Parathyroid adenoma (tissue), 2 donors: Measurements from ENCODE around the gene STAB2.

Source experiments
- H2AFZ ChIP-seq: fragments of 300-600 bp; sonication (generic); one replicate; pipeline ENCODE4 v1.7.0; 2017; ENCODE audit warnings: antibody characterized with exemption, mild to moderate bottlenecking
- H3K27ac ChIP-seq: fragments of 300-600 bp; sonication (generic); one replicate; pipeline ENCODE4 v1.7.0; 2017
- H3K27me3 ChIP-seq: fragments of 300-600 bp; sonication (generic); one replicate; pipeline ENCODE4 v1.7.0; 2017; ENCODE audit warnings: low read length; ENCODE audit not compliant: control insufficient read depth, insufficient read depth
- H3K36me3 ChIP-seq: fragments of 300-600 bp; sonication (generic); one replicate; pipeline ENCODE4 v1.7.0; 2017; ENCODE audit warnings: low read length; ENCODE audit not compliant: control insufficient read depth, insufficient read depth
- H3K4me1 ChIP-seq: fragments of 300-600 bp; sonication (generic); one replicate; pipeline ENCODE4 v1.7.0; 2017; ENCODE audit warnings: control low read depth
- H3K4me2 ChIP-seq: fragments of 300-600 bp; sonication (generic); one replicate; pipeline ENCODE4 v1.7.0; 2017; ENCODE audit warnings: low read length
- H3K4me3 ChIP-seq: fragments of 300-600 bp; sonication (generic); one replicate; pipeline ENCODE4 v1.7.0; 2017; ENCODE audit warnings: low read depth, low read length
- H3K79me2 ChIP-seq: fragments of 300-600 bp; sonication (generic); one replicate; pipeline ENCODE4 v1.7.0; 2017; ENCODE audit warnings: control low read depth
- H3K9ac ChIP-seq: fragments of 300-600 bp; sonication (generic); one replicate; pipeline ENCODE4 v1.7.0; 2017; ENCODE audit warnings: mild to moderate bottlenecking
- H3K9me3 ChIP-seq: fragments of 300-600 bp; sonication (generic); one replicate; pipeline ENCODE4 v1.7.0; 2017; ENCODE audit warnings: low read length; ENCODE audit not compliant: control insufficient read depth
- TF ChIP-seq, protein P1 (sequence below): fragments of 300-600 bp; sonication (generic); IDR thresholded peaks from one replicate; pipeline ENCODE4 v1.7.0; 2017; ENCODE audit warnings: antibody characterized with exemption, mild to moderate bottlenecking
- donor health status: primary hyperparathyroidism.

Gene STAB2

DNA sequence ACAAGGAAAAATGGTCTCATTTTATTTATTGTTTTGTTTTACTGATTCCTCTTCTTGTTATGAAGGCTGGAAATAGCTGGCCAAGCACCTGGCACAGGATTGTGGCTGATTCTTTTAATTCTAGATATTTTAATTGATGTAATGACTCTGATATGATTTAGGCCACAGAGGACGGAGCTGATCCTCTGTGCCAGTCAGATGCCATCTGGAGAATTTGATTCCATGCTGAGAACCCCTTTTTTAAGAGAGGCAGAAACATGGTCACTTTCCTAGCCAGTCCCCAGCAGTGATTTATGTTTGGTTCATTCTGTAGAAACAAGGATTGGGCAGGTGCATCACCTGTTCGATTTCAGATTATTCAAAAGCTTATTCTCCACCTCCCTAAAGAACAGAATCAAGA lies 77.6 kb downstream of the STAB2 start:
- Histone ChIP-seq H3K4me3 (no peak overlapping the region), H3K4me2 (no peak overlapping the region)

DNA sequence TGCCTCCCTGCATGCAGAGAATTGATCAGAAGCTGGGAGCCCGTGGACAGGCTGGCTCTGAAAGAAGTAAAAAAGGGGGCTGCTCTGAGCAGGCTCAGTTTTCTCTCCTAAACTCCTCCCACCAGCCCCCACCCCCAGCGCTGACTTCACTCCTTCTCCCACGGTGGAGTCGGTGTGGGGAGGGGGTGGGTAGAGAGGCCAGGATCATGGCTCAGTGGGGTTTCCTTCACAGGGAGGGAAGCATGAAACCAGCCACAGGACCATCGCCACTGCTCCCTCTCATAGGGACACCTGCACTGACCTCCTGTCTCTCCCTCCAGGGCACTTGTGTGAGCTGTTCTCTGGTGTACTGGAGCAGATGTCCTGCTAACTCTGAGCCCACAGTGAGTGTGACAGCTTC lies 78.9 kb downstream of the STAB2 start:
- H3K4me1 ChIP-seq, result no peaks in the 10 kb centered on the region
- H3K36me3 ChIP-seq, result no peaks in the 10 kb centered on the region
- no peak overlapping the region for H3K4me3 ChIP-seq
- H3K27ac ChIP-seq, result no peak overlapping the region
- H3K9ac ChIP-seq, result no peak overlapping the region
- TF ChIP-seq, protein P1, sequence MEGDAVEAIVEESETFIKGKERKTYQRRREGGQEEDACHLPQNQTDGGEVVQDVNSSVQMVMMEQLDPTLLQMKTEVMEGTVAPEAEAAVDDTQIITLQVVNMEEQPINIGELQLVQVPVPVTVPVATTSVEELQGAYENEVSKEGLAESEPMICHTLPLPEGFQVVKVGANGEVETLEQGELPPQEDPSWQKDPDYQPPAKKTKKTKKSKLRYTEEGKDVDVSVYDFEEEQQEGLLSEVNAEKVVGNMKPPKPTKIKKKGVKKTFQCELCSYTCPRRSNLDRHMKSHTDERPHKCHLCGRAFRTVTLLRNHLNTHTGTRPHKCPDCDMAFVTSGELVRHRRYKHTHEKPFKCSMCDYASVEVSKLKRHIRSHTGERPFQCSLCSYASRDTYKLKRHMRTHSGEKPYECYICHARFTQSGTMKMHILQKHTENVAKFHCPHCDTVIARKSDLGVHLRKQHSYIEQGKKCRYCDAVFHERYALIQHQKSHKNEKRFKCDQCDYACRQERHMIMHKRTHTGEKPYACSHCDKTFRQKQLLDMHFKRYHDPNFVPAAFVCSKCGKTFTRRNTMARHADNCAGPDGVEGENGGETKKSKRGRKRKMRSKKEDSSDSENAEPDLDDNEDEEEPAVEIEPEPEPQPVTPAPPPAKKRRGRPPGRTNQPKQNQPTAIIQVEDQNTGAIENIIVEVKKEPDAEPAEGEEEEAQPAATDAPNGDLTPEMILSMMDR, result no peak
- no peaks in the 10 kb centered on the region for H3K79me2 ChIP-seq
- H3K9me3 ChIP-seq, result no peaks in the 10 kb centered on the region
- no peak overlapping the region for H3K4me2 ChIP-seq
- no peak overlapping the region for H2AFZ ChIP-seq
- no peaks in the 10 kb centered on the region for H3K27me3 ChIP-seq

More for the DNA sequence above, 77.6 kb downstream of the STAB2 start:
- H3K27ac ChIP-seq, result no peak overlapping the region
- no peaks in the 10 kb centered on the region for H3K4me1 ChIP-seq
- no peak overlapping the region for H3K9ac ChIP-seq
- TF ChIP-seq, protein P1, result no peak
- H3K36me3 ChIP-seq, result no peaks in the 10 kb centered on the region
- no peaks in the 10 kb centered on the region for H3K9me3 ChIP-seq
- no peaks in the 10 kb centered on the region for H3K79me2 ChIP-seq
- H3K27me3 ChIP-seq, result no peaks in the 10 kb centered on the region
- no peak overlapping the region for H2AFZ ChIP-seq

DNA sequence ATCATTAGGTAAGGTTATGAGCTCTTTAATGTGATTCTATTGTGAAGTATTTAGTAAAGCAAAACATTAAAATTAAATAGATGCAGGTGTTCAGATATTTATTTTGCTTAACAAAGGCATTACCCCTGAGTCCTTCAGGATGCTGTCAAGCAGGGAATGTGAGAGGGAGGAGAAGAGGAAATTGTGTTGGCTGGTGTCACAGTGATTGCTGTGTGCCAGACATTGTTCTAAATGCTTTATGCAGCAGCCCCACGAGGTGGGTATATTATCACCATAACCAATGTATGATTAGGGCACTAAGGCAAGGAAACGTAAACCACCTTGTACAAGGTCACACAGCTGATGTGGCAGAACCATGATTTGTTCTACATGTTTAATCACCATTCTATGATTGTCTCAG lies 80.1 kb downstream of the STAB2 start:
- Histone ChIP-seq H3K4me1 (no peaks in the 10 kb centered on the region), H3K27ac (no peak overlapping the region), H3K4me3 (no peak overlapping the region), H2AFZ (no peak overlapping the region), H3K9me3 (no peaks in the 10 kb centered on the region), H3K27me3 (no peaks in the 10 kb centered on the region), H3K79me2 (no peaks in the 10 kb centered on the region), H3K9ac (no peak overlapping the region), H3K4me2 (no peak overlapping the region), H3K36me3 (no peaks in the 10 kb centered on the region)
- TF ChIP-seq, protein P1, result no peak

DNA sequence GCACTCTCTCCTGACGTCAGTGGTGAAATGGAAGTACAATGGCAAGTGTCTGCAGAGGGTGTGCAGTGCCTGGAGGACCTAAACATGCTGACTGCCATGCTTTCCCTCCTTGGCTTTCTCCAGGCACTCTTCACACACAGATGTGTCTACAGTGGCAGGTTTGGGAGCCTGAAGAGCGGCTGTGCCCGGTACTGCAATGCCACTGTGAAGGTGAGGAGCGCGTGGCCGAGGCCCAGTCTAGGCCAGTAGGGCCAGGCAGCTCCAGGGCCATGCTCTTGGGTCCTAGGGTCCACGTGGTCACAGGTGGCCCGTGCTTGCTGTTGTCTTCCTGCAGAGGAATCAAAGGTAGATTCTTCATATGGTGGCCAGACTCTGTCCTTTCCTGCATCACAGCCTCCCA lies 81.4 kb downstream of the STAB2 start:
- TF ChIP-seq, protein P1, result no peak
- H3K9me3 ChIP-seq, result no peaks in the 10 kb centered on the region
- no peak overlapping the region for H3K27ac ChIP-seq
- no peaks in the 10 kb centered on the region for H3K4me1 ChIP-seq
- no peak overlapping the region for H3K4me3 ChIP-seq
- no peaks in the 10 kb centered on the region for H3K27me3 ChIP-seq
- H3K9ac ChIP-seq, result no peak overlapping the region
- no peaks in the 10 kb centered on the region for H3K79me2 ChIP-seq
- no peak overlapping the region for H3K4me2 ChIP-seq
- no peak overlapping the region for H2AFZ ChIP-seq
- no peaks in the 10 kb centered on the region for H3K36me3 ChIP-seq

DNA sequence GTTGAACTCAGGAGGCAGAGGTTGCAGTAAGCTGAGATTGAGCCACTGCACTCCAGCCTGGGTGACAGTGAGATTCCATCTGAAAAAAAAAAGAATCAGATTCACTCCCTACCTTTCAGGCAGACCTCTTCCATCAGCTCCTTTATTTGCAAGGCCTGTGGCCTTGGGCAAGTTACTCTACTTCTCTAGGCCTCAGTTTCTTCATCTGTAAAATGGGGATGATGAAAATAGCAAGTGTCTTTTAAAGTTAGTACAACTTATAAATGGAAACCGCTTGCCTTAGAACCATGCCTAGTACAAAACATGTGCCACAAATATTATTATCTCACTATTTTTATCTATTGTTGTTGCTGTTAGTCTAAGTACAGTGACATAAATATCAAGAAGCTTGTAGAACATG lies 84.3 kb downstream of the STAB2 start:
- Histone ChIP-seq H3K79me2 (no peaks in the 10 kb centered on the region), H2AFZ (no peak overlapping the region), H3K9ac (no peak overlapping the region), H3K4me3 (no peak overlapping the region), H3K4me2 (no peak overlapping the region), H3K4me1 (no peaks in the 10 kb centered on the region), H3K9me3 (no peaks in the 10 kb centered on the region), H3K36me3 (no peaks in the 10 kb centered on the region), H3K27ac (no peak overlapping the region), H3K27me3 (no peaks in the 10 kb centered on the region)
- TF ChIP-seq, protein P1, result no peak
